MM.1S (cell line): ENCODE results near the gene TACC2.

Experiments used
- EZH2 ChIP-seq: fragments of 300-600 bp; sonication (generic); optimal IDR thresholded peaks from 2 replicates; pipeline ENCODE3; 2017; ENCODE audit warnings: low read depth, mild to moderate bottlenecking, antibody characterized with exemption, low read length, mixed read lengths
- TF ChIP-seq, protein P1 (sequence below): fragments of 300-600 bp; sonication (generic); IDR thresholded peaks from 2 replicates; pipeline ENCODE4 v1.5.1; 2016; ENCODE audit warnings: antibody characterized with exemption, low read length, mixed read lengths

DNA sequence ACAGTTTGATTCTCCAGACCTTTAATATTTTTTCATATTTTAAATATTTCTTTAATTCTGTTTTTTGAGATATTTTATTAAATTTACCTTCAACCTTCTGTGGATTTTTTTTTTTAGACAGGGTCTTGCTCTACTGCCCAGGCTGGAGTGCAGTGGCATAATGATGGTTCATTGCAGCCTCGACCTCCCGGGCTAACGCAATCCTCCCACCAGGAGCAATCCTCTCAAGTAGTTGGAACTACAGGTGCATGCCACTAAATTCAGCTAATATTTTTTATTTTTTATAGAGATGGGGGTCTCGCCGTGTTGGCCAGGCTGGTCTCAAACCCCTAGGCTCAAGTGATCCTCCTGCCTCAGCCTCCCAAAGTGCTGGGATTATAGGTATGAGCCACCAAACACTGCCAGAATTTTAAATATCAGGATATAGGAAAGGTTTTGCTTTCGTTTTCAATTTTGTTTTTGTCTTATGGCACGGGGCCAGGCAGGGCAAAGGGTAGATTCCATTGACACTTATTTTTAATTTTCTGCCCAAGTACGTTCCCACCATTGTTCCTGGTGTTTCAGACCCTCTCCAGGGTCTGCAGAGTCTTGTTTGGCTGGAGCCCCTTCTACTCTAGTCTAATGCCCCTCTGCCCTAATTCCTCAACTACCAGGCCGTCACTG lies 1.2 kb downstream of the TACC2 start:
- no peak for TF ChIP-seq EZH2
- TF ChIP-seq, protein P1, sequence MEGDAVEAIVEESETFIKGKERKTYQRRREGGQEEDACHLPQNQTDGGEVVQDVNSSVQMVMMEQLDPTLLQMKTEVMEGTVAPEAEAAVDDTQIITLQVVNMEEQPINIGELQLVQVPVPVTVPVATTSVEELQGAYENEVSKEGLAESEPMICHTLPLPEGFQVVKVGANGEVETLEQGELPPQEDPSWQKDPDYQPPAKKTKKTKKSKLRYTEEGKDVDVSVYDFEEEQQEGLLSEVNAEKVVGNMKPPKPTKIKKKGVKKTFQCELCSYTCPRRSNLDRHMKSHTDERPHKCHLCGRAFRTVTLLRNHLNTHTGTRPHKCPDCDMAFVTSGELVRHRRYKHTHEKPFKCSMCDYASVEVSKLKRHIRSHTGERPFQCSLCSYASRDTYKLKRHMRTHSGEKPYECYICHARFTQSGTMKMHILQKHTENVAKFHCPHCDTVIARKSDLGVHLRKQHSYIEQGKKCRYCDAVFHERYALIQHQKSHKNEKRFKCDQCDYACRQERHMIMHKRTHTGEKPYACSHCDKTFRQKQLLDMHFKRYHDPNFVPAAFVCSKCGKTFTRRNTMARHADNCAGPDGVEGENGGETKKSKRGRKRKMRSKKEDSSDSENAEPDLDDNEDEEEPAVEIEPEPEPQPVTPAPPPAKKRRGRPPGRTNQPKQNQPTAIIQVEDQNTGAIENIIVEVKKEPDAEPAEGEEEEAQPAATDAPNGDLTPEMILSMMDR, result no peak
